Stimulated activated CD8-positive, alpha-beta memory T cell treated with anti-CD3 and anti-CD28 coated beads, Interleukin-7, amount 100 ng/mL, for 48 hours (primary cell): ENCODE results near the gene C22orf23.

Experiments
- DNase-seq, 2 donors: peaks; one replicate each; pipeline ENCODE4 v3.0.0-alpha.2; 2020; ENCODE audit warnings: low read depth in 1 of 2; ENCODE audit errors: extremely low read depth in 1 of 2

Gene C22orf23

GRCh38 chr22:37905534-37906363, 47.7 kb downstream of the C22orf23 start, which contains the start of gene MICALL1:
Gene MICALL1 (plus strand): TSS chr22:37906297. CDS start chr22:37906423, 126 bp downstream.
- peak; percentile 21 to 36 for DNase-seq

- DNase-seq: peak in 1 of 2 donors; percentile 25
Observed at GRCh38 chr22:37904572-37905533, 48.5 kb downstream of the C22orf23 start.

GRCh38 chr22:37898441-37899181, 54.8 kb downstream of the C22orf23 start:
- no peak for DNase-seq

- DNase-seq: no peak
Observed at GRCh38 chr22:37897807-37898206, 55.6 kb downstream of the C22orf23 start.

- DNase-seq: no peak
Observed at GRCh38 chr22:37896939-37897338, 56.5 kb downstream of the C22orf23 start.

GRCh38 chr22:37896181-37896592, 57.2 kb downstream of the C22orf23 start:
- peak in 1 of 2 donors; percentile 20 for DNase-seq

- DNase-seq: no peak
Observed at GRCh38 chr22:37894939-37895670, 58.3 kb downstream of the C22orf23 start.

GRCh38 chr22:37893583-37893983, 59.8 kb downstream of the C22orf23 start:
- DNase-seq: no peak
